ENCODE measurements around the gene ATP1A1.

DNA sequence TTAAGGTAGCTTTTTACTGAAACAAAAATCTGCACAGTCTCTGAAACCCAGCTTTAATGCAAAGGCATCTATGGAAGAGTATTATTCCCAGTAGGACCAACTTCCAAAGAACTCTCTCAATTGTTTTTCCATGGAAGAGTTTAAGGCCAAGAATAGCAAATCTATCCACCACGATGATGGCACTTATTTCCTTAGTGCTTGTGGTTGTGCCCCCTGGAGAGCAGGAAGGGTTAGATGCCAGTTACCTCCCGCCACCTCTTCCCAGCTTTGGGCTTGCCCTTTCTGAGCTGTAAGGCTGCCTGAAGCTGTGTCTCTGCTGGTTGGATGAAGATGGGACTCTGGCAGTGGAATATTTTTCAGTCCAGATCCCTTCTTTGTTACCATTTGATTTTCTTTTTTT is 4.8 kb upstream of the ATP1A1 start:
- TF ChIP-seq, protein P1, sequence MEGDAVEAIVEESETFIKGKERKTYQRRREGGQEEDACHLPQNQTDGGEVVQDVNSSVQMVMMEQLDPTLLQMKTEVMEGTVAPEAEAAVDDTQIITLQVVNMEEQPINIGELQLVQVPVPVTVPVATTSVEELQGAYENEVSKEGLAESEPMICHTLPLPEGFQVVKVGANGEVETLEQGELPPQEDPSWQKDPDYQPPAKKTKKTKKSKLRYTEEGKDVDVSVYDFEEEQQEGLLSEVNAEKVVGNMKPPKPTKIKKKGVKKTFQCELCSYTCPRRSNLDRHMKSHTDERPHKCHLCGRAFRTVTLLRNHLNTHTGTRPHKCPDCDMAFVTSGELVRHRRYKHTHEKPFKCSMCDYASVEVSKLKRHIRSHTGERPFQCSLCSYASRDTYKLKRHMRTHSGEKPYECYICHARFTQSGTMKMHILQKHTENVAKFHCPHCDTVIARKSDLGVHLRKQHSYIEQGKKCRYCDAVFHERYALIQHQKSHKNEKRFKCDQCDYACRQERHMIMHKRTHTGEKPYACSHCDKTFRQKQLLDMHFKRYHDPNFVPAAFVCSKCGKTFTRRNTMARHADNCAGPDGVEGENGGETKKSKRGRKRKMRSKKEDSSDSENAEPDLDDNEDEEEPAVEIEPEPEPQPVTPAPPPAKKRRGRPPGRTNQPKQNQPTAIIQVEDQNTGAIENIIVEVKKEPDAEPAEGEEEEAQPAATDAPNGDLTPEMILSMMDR (IDR thresholded peaks at IDR 0.05; ENCODE audit: low read depth, low read length, missing input control), result no peak
- TF ChIP-seq SP1 (IDR thresholded peaks at IDR 0.05) (no peak), GABPA (IDR thresholded peaks at IDR 0.05 in 1 of 2, conservative IDR thresholded peaks at IDR 0.05 in 1 of 2) (no peak), TAF1 (conservative IDR thresholded peaks at IDR 0.05) (no peak)
- TF ChIP-seq, protein P2, sequence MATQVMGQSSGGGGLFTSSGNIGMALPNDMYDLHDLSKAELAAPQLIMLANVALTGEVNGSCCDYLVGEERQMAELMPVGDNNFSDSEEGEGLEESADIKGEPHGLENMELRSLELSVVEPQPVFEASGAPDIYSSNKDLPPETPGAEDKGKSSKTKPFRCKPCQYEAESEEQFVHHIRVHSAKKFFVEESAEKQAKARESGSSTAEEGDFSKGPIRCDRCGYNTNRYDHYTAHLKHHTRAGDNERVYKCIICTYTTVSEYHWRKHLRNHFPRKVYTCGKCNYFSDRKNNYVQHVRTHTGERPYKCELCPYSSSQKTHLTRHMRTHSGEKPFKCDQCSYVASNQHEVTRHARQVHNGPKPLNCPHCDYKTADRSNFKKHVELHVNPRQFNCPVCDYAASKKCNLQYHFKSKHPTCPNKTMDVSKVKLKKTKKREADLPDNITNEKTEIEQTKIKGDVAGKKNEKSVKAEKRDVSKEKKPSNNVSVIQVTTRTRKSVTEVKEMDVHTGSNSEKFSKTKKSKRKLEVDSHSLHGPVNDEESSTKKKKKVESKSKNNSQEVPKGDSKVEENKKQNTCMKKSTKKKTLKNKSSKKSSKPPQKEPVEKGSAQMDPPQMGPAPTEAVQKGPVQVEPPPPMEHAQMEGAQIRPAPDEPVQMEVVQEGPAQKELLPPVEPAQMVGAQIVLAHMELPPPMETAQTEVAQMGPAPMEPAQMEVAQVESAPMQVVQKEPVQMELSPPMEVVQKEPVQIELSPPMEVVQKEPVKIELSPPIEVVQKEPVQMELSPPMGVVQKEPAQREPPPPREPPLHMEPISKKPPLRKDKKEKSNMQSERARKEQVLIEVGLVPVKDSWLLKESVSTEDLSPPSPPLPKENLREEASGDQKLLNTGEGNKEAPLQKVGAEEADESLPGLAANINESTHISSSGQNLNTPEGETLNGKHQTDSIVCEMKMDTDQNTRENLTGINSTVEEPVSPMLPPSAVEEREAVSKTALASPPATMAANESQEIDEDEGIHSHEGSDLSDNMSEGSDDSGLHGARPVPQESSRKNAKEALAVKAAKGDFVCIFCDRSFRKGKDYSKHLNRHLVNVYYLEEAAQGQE (IDR thresholded peaks at IDR 0.05), result no peak
- TF ChIP-seq, protein P3, sequence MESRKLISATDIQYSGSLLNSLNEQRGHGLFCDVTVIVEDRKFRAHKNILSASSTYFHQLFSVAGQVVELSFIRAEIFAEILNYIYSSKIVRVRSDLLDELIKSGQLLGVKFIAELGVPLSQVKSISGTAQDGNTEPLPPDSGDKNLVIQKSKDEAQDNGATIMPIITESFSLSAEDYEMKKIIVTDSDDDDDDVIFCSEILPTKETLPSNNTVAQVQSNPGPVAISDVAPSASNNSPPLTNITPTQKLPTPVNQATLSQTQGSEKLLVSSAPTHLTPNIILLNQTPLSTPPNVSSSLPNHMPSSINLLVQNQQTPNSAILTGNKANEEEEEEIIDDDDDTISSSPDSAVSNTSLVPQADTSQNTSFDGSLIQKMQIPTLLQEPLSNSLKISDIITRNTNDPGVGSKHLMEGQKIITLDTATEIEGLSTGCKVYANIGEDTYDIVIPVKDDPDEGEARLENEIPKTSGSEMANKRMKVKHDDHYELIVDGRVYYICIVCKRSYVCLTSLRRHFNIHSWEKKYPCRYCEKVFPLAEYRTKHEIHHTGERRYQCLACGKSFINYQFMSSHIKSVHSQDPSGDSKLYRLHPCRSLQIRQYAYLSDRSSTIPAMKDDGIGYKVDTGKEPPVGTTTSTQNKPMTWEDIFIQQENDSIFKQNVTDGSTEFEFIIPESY (IDR thresholded peaks at IDR 0.05), result no peak
- TF ChIP-seq, protein P4, sequence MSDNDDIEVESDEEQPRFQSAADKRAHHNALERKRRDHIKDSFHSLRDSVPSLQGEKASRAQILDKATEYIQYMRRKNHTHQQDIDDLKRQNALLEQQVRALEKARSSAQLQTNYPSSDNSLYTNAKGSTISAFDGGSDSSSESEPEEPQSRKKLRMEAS (IDR thresholded peaks at IDR 0.05), result no peak
